Left ventricle myocardium inferior (tissue), 1 donor: ENCODE results near the gene ANGEL1. TPM values are rescaled to one million over a fixed set of nuclear protein-coding genes. Genes with fewer than 3 reads are reported as not detected.

Source experiments
- DNase-seq: peaks from one replicate; pipeline ENCODE4 v3.0.0-alpha.2; 2020
- H3K27ac ChIP-seq: fragments of 200-600 bp; replicated peaks from 2 replicates; pipeline ENCODE4 v1.8.0; 2021
- H3K27me3 ChIP-seq: fragments of 200-600 bp; 2 replicates; pipeline ENCODE4 v1.8.0; 2021; ENCODE audit warnings: low read depth
- H3K36me3 ChIP-seq: fragments of 200-600 bp; 2 replicates; pipeline ENCODE4 v1.8.0; 2021
- H3K4me1 ChIP-seq: fragments of 200-600 bp; 2 replicates; pipeline ENCODE4 v1.8.0; 2021
- H3K4me3 ChIP-seq: fragments of 200-600 bp; 2 replicates; pipeline ENCODE4 v1.8.0; 2021; ENCODE audit warnings: mild to moderate bottlenecking, moderate library complexity
- H3K9me3 ChIP-seq: fragments of 200-600 bp; replicated peaks from 2 replicates; pipeline ENCODE4 v1.8.0; 2021
- CTCF ChIP-seq: fragments of 200-600 bp; IDR thresholded peaks from 2 replicates; pipeline ENCODE4 v1.8.0; 2021; ENCODE audit warnings: antibody characterized with exemption, mild to moderate bottlenecking, borderline replicate concordance
- intact Hi-C: fragments of 100-400 bp; cut with micrococcal nuclease; formaldehyde crosslinking; loops from one replicate; pipeline ENCODE4 v1.11.0; 2022
- total RNA-seq: library from RNA; stranded (reverse); fragmentation: NEBNext Ultra II Directional; extraction: Animal tissue kit (Norgen Biotek cat#: 25700); gene quantifications from one replicate; pipeline ENCODE4 v1.2.1, GENCODE V29; 2021
- donor health status: DM: no; HTN: yes; CAD: no; lungs with severe emphysema.

Gene ANGEL1
- total RNA-seq, 1 donor from 2014 or later: 9.3 TPM

- peaks cover 6% of the 10 kb centered on the region for H3K27me3 ChIP-seq
- peaks cover 60% of the 10 kb centered on the region for H3K4me1 ChIP-seq
These were observed 50.7 kb downstream of the ANGEL1 start for GRCh38 chr14:76761960-76762410.

GRCh38 chr14:76761136-76761959 is 51.3 kb downstream of the ANGEL1 start, which contains the start of gene VASH1:
VASH1 (plus strand) TSS chr14:76761468; CDS start chr14:76762822, 1,354 bp downstream.
- Histone ChIP-seq H3K36me3 (peaks cover 4% of the 10 kb centered on the region), H3K27ac (peak within 1 kb of the TSS; percentile 93), H3K27me3 (peaks cover 6% of the 10 kb centered on the region), H3K4me1 (peaks cover 58% of the 10 kb centered on the region), H3K9me3 (no peaks in the 10 kb centered on the region), H3K4me3 (peak within 1 kb of the TSS; percentile 93)
- intact Hi-C loops: no loop called here
- TF ChIP-seq CTCF: no peak
- DNase-seq: peak; percentile 82

More at GRCh38 chr14:76761960-76762410, 50.7 kb downstream of the ANGEL1 start:
- Histone ChIP-seq H3K9me3 (no peaks in the 10 kb centered on the region), H3K27ac (peak overlapping the region; percentile 93), H3K4me3 (peak overlapping the region; percentile 93), H3K36me3 (peaks cover 6% of the 10 kb centered on the region)
- no peak for DNase-seq
- TF ChIP-seq CTCF: no peak
- intact Hi-C loops: no loop called here

- TF ChIP-seq CTCF: no peak
- Histone ChIP-seq H3K36me3 (no peaks in the 10 kb centered on the region), H3K9me3 (no peaks in the 10 kb centered on the region), H3K4me1 (peaks cover 54% of the 10 kb centered on the region), H3K4me3 (peak overlapping the region; percentile 93), H3K27ac (peak overlapping the region; percentile 93), H3K27me3 (peaks cover 6% of the 10 kb centered on the region)
- DNase-seq: no peak
- intact Hi-C loops: no loop called here
These were observed 52.1 kb downstream of the ANGEL1 start for GRCh38 chr14:76760331-76761135.

GRCh38 chr14:76759589-76759988 is 53.1 kb downstream of the ANGEL1 start:
- H3K9me3 ChIP-seq: no peaks in the 10 kb centered on the region
- peaks cover 6% of the 10 kb centered on the region for H3K27me3 ChIP-seq
- no peak overlapping the region for H3K4me3 ChIP-seq
- intact Hi-C loops: no loop called here
- no peaks in the 10 kb centered on the region for H3K36me3 ChIP-seq
- no peak for TF ChIP-seq CTCF
- H3K27ac ChIP-seq: no peak overlapping the region
- H3K4me1 ChIP-seq: peaks cover 45% of the 10 kb centered on the region
- no peak for DNase-seq

DNA sequence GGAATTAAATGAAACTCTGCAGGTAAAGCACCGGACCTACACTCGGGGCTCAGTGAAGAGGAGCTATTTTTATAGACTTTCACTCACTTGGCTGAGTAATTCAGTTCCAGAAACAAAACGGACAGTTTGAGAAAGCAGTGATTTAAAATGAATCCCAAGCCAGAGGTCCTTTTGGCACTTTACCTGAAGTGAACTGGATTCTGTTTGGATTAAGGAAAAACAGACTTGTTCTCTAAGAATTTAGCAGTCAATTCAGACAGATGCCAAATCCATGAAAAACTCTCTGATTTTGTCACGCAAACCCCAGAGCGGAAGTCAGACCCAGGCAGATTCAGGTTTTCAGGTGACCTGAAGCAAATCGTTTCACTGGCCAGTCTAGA is 56.3 kb downstream of the ANGEL1 start:
- DNase-seq: no peak
- no peaks in the 10 kb centered on the region for H3K36me3 ChIP-seq
- intact Hi-C loops: no loop called here
- H3K27ac ChIP-seq: no peak overlapping the region
- peaks cover 12% of the 10 kb centered on the region for H3K4me1 ChIP-seq
- no peaks in the 10 kb centered on the region for H3K27me3 ChIP-seq
- no peak overlapping the region for H3K4me3 ChIP-seq
- TF ChIP-seq CTCF: no peak
- no peaks in the 10 kb centered on the region for H3K9me3 ChIP-seq
